Nucleus accumbens (tissue), 56 donors: Measurements from ENCODE around the gene NECTIN2.
A peak's percentile ranks its signal among the peaks of the same experiment; 100 is the strongest.
"Not testable (repeated sequence)": the region's sequence is repeated elsewhere in the genome, so short reads cannot be mapped to it uniquely, and the experiment has no call there.

ENCODE experiments used
- DNase-seq, 56 donors: peaks; one replicate each; lab custom pipeline; 2025; lab: John Stamatoyannopoulos, UW

Gene NECTIN2

GRCh38 chr19:44814517-44814916 is 31.6 kb upstream of the NECTIN2 start:
- no peak for DNase-seq

GRCh38 chr19:44816301-44816700 is 29.8 kb upstream of the NECTIN2 start:
- no peak for DNase-seq

GRCh38 chr19:44817725-44818465 is 28.2 kb upstream of the NECTIN2 start:
- DNase-seq = no peak

GRCh38 chr19:44818466-44819031 is 27.5 kb upstream of the NECTIN2 start:
- DNase-seq = no peak

- DNase-seq = no peak
These were observed 26.8 kb upstream of the NECTIN2 start for GRCh38 chr19:44819246-44819832.

GRCh38 chr19:44820648-44821609 is 25.2 kb upstream of the NECTIN2 start:
- no peak for DNase-seq

- no peak for DNase-seq
These were observed 23.9 kb upstream of the NECTIN2 start for GRCh38 chr19:44822177-44822576.

- no peak for DNase-seq
These were observed 23.3 kb upstream of the NECTIN2 start for GRCh38 chr19:44822670-44823372.

- no peak for DNase-seq
These were observed 22.8 kb upstream of the NECTIN2 start for GRCh38 chr19:44823373-44823698.

- no peak for DNase-seq
These were observed 21.3 kb upstream of the NECTIN2 start for GRCh38 chr19:44824761-44825160.

GRCh38 chr19:44832875-44833274 is 13.2 kb upstream of the NECTIN2 start:
- not testable (repeated sequence) for DNase-seq

GRCh38 chr19:44834399-44834798 is 11.7 kb upstream of the NECTIN2 start:
- DNase-seq = not testable (repeated sequence)

- no peak for DNase-seq
These were observed 6.8 kb upstream of the NECTIN2 start for GRCh38 chr19:44839276-44839675.

- no peak for DNase-seq
These were observed 5.3 kb upstream of the NECTIN2 start for GRCh38 chr19:44840811-44841210.

- no peak for DNase-seq
These were observed 4.9 kb upstream of the NECTIN2 start for GRCh38 chr19:44841231-44841630.

- DNase-seq = no peak
These were observed 848 bp upstream of the NECTIN2 start for GRCh38 chr19:44845286-44845611.

- no peak for DNase-seq
These were observed 502 bp downstream of the NECTIN2 start for GRCh38 chr19:44846455-44847143.

- DNase-seq = peak in 8 of 56 donors; percentile 8 to 37 (median 26)
These were observed 1.3 kb downstream of the NECTIN2 start for GRCh38 chr19:44847144-44848035.
